Epidermal melanocyte (primary cell): ENCODE results near the gene CRHR2.

ENCODE experiments used
- DNase-seq: peaks from one replicate; pipeline ENCODE4 v3.0.0; 2011; ENCODE audit warnings: low spot score; ENCODE audit not compliant: insufficient read length

CRHR2 gene

GRCh38 chr7:30633223-30633622, 49.0 kb downstream of the CRHR2 start:
- DNase-seq, result no peak

DNA sequence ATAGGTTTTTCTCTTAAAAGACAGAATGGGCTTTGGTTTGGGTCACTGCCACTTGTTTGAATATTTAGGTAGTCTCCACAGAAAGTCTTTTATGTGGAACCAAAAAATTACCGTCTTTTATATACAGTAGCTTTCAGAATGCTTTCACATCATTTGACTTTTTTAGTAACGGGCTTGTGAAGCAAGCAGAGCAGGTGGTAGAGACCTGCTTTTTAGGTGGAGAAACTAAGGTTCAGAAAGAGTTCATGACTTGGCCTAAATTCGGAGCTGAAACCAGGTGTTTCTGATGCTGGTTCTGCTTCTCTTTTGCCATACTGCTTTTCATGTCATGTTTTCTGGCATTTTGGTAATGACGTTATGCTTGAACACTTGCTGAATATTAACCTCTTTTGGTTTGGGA, 51.3 kb downstream of the CRHR2 start:
- DNase-seq, result no peak

DNA sequence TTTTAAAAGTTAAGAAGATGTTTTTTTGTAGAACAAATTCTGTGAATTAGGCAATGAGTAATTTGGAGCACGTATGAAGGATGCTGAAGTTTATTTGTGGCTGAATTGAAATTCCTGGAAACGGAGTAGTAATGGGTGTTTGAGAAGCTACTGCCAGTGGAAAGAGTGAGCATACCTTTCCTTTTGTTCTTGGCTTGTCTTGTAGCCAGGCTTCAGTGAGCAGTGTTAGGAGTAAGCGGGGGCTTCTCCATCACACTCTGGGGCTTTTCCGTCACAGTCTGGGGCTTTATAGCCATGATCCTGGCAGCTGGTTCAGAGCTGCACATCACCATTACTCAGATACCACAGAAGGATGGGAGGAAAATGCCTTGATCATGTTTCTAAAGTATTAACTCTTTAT, 55.2 kb downstream of the CRHR2 start:
- no peak for DNase-seq

GRCh38 chr7:30625283-30625682, 57.0 kb downstream of the CRHR2 start:
- DNase-seq, result no peak

DNA sequence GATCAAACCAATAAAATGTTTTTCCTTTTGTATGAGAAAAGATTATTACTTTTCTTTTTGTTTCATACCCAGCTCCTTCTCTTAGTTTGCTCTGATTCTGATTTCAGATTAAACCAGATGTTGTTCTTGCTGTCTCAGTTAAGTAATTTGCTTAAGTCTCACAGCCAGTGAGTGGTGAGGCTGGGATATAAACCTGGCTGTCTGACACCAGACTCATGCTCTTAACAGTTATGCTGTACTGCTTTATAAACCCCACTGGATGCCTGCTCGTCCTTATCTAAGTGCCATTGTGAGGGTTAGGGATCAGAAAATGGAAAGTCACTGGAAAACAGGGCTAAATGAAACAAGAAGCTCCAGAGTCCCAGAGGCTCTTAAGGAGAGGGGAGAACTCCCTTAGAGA, 63.3 kb downstream of the CRHR2 start:
- DNase-seq, result no peak

DNA sequence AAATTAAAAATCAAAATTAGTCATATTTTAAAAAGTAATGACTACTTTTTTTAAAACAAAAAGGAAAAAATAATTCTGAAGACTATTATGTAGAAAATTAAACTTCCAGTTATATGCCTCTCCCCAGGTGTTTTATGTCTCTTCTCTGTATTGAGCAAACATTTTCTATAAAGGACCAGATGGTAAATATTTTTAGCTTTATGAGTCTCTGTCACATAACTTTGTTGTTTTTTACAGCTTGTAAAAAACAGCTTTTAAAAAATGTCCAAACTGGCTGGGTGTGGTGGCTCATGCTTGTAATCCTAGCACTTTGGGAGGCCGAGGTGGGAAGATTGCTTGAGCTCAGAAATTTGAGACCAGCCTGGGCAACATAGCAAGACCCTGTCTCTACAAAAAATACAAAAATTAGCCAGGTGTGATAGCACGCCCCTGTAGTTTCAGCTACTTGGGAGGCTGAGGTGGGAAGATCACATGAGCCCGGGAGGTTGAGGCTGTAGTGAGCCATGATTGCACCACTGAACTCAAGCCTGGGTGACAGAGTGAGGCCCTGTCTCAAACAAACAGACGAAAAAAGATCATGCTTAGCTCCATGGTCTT, 64.1 kb downstream of the CRHR2 start:
- no peak for DNase-seq

- no peak for DNase-seq
Measured at GRCh38 chr7:30617359-30617758, 64.9 kb downstream of the CRHR2 start.

DNA sequence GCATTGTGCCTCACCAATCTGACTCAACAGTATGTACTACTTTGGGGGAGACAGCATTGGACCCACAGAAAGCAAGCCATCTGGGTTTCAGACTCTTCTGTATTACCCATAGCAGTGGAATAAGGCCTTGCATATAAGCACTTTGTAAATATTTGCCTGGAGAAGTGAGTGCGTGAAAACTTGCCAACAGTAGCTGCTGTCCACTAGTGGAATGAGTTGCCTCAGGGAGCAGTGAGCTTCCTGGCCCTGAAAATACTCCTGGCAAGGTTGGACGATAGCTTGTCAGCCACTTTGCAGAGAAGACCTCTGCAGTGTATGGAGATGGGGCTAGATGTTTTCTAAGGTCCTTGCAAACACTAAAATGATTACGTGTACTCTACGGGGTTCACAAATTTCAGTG, 65.9 kb downstream of the CRHR2 start:
- DNase-seq, result no peak

DNA sequence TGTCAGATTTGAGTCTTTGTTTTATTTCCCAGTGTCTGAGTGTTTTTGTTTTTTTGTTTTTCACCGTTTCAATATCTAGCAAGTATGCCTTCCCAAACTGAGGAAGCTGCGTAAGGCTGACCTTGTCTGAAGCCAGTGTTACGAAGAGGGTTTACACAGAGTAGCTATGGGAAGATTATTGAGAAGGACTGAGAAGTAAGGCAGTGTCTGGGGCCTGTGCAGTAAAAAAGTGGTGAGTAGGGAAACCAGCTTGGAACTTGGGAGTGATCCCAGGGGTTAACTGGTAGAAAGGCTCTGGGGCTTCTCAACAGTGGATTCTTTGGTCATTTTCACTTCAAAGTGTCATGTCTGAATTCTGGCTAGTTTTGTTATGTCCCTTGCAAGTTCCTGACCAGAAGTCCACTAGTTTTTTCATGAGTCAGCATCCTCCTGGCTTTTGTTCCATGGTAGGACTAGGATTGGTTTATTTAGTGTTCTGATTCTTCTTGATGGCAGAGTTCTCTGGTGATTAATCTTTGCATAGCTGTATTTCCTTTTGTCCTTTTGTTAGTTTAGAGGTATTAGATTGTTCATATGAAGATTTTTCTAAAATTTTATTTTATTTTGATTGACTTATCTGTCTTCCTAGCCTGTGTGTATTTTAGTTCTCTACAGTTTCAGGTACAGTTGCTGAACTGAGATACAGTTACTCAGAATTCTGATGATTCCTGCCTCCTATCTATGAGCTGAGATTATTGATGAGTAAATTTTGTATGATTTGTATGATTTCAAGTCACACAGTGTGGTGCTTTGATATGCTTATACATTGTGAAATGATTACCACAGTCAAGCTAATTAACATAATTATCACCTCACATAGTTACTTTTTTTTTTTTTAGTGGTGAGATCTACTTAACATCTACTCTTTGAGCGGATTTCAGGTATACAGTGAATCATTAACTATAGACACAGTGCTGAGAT, 68.6 kb downstream of the CRHR2 start:
- DNase-seq, result no peak

- no peak for DNase-seq
Measured at GRCh38 chr7:30612658-30613265, 69.5 kb downstream of the CRHR2 start.

DNA sequence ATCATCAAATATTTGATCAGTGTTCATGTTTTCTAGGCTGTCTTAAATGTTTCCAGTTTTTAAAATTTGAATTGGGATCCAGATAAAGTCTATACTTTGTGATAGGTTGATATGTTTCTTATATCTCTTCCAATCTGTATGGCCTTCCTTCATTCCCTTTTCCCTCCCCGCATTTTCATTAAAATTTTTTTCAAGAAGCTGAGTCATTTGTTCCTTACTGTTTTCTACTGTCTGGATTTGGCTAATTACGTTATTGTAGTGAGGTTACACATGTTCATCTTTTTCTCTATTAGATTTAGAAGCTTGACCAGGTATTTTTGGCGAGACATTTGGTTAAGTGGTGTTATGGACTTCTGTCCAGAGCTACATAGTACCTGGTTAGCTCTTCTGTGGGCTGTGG, 76.4 kb downstream of the CRHR2 start:
- no peak for DNase-seq

- DNase-seq, result no peak
Measured at GRCh38 chr7:30604901-30605300, 77.4 kb downstream of the CRHR2 start.
